ENCODE data around the gene MRPL18.

Gene MRPL18

GRCh38 chr6:159844737-159845645 lies 54.7 kb downstream of the MRPL18 start:
- no peak for DNase-seq (ENCODE audit: low read depth in 2 of 2)
